GM12878 (cell line): ENCODE measurements around the gene TREML1. TPM values are rescaled to one million over a fixed set of nuclear protein-coding genes. Genes with fewer than 3 reads are reported as not detected.

Source experiments
- BMI1 ChIP-seq: fragments of 450-650 bp; IDR thresholded peaks from 2 replicates; pipeline ENCODE4 v1.6.1; 2016; ENCODE audit warnings: mild to moderate bottlenecking, moderate library complexity, borderline replicate concordance
- EGR1 ChIP-seq, 2 experiments: IDR thresholded peaks; 1 replicate in 1 of 2; 2 replicates in 1 of 2; pipeline ENCODE4 v1.6.1; 2011 to 2012; ENCODE audit warnings: low read depth in 2 of 2, low read length in 2 of 2, borderline replicate concordance in 1 of 2, mild to moderate bottlenecking in 1 of 2, moderate library complexity in 1 of 2
- HDAC6 ChIP-seq: fragments of 200-600 bp; sonication (generic); IDR thresholded peaks from one replicate; pipeline ENCODE4 v1.8.0; 2017; ENCODE audit warnings: antibody characterized with exemption; ENCODE audit not compliant: unreplicated experiment
- RUNX3 ChIP-seq: IDR thresholded peaks from 2 replicates; pipeline ENCODE4 v1.6.1; 2012; ENCODE audit warnings: low read length, inconsistent platforms
- WRNIP1 ChIP-seq: IDR thresholded peaks from 2 replicates; pipeline ENCODE4 v1.6.1; 2011; ENCODE audit warnings: low read depth, low read length, improper control_type of control experiment, borderline replicate concordance
- YY1 ChIP-seq: IDR thresholded peaks from 2 replicates; pipeline ENCODE4 v1.6.1; 2011; ENCODE audit warnings: low read depth, mild to moderate bottlenecking, low read length
- polyA plus RNA-seq, 11 experiments: library from polyadenylated mRNA; depleted of rRNA in 4 of 11; unstranded in 6 of 11; stranded (reverse) in 5 of 11; fragments of >200 nt; fragmentation: Nextera tagmentation in 4 of 11; fragmentation: Illumina TruSeq in 1 of 11; extraction: Ambion mirVana in 4 of 11; extraction: Trizol in 1 of 11; gene quantifications; 1 replicate in 1 of 11; 2 replicates in 10 of 11; pipeline versions ENCODE4 v1.2.1 to v1.2.3, GENCODE V29; 2011 to 2016; ENCODE audit warnings: inconsistent platforms in 2 of 11, missing spikeins in 2 of 11, low read depth in 1 of 11
- total RNA-seq, 4 experiments: library from RNA; depleted of rRNA in 3 of 4; stranded (reverse); fragments of >200 nt in 3 of 4; fragmentation: Illumina TruSeq in 1 of 4; extraction: Trizol in 1 of 4; gene quantifications; 2 replicates each; pipeline versions ENCODE4 v1.2.1 to v1.2.3, GENCODE V29; 2013 to 2021
- TF ChIP-seq, protein P1 (sequence below): fragments of 450-650 bp; IDR thresholded peaks from 2 replicates; pipeline ENCODE4 v1.6.1; 2016; ENCODE audit warnings: mild to moderate bottlenecking, moderate library complexity, borderline replicate concordance
- TF ChIP-seq, protein P2 (sequence below), 3 experiments: IDR thresholded peaks in 2 of 3; conservative IDR thresholded peaks in 1 of 3; 2 replicates each; pipeline ENCODE4 v1.5.1; 2011; ENCODE audit warnings: low read depth in 3 of 3, low read length in 3 of 3, mild to moderate bottlenecking in 3 of 3, control low read depth in 2 of 3, moderate library complexity in 2 of 3, inconsistent platforms in 1 of 3, mixed read lengths in 1 of 3; ENCODE audit not compliant: control insufficient read depth in 2 of 3, insufficient read depth in 1 of 3; ENCODE audit errors: extremely low read depth in 1 of 3
- TF ChIP-seq, protein P3 (sequence below): fragments of 150-350 bp; IDR thresholded peaks from 2 replicates; pipeline ENCODE4 v1.6.1; 2014; ENCODE audit warnings: mild to moderate bottlenecking, low read depth, low read length

The TREML1 gene
- total and polyA plus RNA-seq, 10 of the 15 experiments (the other 5 are each of a cell fraction or from before 2014, with no cell fraction given) = 0.21 TPM; not detected in 9

DNA sequence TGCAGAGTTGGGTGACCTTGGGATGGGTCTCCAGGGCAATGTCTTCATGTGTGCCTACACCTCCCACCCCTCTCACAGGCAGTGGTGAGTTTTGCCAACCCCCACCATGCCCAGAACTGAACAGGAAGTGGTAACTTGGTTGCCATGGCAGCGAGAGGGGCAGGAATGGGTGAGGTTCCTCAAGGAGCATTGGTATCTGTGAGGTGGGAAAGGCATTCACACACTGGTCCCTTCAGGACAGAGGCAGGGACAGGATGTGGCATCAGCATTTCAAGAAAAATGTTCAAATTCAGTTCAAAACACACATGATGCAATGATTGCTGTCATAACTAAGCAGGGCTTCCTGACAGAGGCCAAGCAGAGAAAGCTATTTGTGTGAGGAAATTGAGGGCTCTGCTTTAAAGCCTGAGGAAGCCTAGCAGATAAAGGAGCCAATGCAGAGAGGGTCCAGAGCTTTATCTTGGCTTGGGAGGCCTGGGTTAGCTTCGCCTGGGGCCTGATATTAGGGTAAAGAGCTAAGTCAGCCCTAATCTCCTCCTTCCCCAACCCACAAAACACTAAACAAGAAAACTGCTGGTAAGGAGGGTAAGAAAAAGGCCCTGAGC is 46.3 kb upstream of the TREML1 start (continued):
- TF ChIP-seq, protein P1, sequence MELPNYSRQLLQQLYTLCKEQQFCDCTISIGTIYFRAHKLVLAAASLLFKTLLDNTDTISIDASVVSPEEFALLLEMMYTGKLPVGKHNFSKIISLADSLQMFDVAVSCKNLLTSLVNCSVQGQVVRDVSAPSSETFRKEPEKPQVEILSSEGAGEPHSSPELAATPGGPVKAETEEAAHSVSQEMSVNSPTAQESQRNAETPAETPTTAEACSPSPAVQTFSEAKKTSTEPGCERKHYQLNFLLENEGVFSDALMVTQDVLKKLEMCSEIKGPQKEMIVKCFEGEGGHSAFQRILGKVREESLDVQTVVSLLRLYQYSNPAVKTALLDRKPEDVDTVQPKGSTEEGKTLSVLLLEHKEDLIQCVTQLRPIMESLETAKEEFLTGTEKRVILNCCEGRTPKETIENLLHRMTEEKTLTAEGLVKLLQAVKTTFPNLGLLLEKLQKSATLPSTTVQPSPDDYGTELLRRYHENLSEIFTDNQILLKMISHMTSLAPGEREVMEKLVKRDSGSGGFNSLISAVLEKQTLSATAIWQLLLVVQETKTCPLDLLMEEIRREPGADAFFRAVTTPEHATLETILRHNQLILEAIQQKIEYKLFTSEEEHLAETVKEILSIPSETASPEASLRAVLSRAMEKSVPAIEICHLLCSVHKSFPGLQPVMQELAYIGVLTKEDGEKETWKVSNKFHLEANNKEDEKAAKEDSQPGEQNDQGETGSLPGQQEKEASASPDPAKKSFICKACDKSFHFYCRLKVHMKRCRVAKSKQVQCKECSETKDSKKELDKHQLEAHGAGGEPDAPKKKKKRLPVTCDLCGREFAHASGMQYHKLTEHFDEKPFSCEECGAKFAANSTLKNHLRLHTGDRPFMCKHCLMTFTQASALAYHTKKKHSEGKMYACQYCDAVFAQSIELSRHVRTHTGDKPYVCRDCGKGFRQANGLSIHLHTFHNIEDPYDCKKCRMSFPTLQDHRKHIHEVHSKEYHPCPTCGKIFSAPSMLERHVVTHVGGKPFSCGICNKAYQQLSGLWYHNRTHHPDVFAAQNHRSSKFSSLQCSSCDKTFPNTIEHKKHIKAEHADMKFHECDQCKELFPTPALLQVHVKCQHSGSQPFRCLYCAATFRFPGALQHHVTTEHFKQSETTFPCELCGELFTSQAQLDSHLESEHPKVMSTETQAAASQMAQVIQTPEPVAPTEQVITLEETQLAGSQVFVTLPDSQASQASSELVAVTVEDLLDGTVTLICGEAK = peak; percentile 63; the same call in 1 of the 2 replicates
- TF ChIP-seq, protein P2, sequence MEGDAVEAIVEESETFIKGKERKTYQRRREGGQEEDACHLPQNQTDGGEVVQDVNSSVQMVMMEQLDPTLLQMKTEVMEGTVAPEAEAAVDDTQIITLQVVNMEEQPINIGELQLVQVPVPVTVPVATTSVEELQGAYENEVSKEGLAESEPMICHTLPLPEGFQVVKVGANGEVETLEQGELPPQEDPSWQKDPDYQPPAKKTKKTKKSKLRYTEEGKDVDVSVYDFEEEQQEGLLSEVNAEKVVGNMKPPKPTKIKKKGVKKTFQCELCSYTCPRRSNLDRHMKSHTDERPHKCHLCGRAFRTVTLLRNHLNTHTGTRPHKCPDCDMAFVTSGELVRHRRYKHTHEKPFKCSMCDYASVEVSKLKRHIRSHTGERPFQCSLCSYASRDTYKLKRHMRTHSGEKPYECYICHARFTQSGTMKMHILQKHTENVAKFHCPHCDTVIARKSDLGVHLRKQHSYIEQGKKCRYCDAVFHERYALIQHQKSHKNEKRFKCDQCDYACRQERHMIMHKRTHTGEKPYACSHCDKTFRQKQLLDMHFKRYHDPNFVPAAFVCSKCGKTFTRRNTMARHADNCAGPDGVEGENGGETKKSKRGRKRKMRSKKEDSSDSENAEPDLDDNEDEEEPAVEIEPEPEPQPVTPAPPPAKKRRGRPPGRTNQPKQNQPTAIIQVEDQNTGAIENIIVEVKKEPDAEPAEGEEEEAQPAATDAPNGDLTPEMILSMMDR (IDR thresholded peaks at IDR 0.05 in 2 of 3, conservative IDR thresholded peaks at IDR 0.05 in 1 of 3; ENCODE audit: control insufficient read depth in 2 of 3, extremely low read depth in 1 of 3, insufficient read depth in 1 of 3, low read depth in 3 of 3, low read length in 3 of 3) = no peak
- TF ChIP-seq BMI1 = peak; percentile 91
- TF ChIP-seq WRNIP1 = no peak
- TF ChIP-seq YY1 = no peak
- TF ChIP-seq EGR1 (IDR thresholded peaks at IDR 0.05; ENCODE audit: borderline replicate concordance in 1 of 2, low read depth in 2 of 2, low read length in 2 of 2) = no peak
- peak; percentile 49; the same call in 1 of the 2 replicates for TF ChIP-seq RUNX3
- TF ChIP-seq, protein P3, sequence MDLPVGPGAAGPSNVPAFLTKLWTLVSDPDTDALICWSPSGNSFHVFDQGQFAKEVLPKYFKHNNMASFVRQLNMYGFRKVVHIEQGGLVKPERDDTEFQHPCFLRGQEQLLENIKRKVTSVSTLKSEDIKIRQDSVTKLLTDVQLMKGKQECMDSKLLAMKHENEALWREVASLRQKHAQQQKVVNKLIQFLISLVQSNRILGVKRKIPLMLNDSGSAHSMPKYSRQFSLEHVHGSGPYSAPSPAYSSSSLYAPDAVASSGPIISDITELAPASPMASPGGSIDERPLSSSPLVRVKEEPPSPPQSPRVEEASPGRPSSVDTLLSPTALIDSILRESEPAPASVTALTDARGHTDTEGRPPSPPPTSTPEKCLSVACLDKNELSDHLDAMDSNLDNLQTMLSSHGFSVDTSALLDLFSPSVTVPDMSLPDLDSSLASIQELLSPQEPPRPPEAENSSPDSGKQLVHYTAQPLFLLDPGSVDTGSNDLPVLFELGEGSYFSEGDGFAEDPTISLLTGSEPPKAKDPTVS = no peak
- TF ChIP-seq HDAC6 = no peak
